Measurements from ENCODE around the gene C20orf204. TPM values are rescaled to one million over a fixed set of nuclear protein-coding genes. Genes with fewer than 3 reads are reported as not detected.

Gene C20orf204
- polyA plus RNA-seq, 1 donor from 2014 or later, result 6.0 TPM

DNA sequence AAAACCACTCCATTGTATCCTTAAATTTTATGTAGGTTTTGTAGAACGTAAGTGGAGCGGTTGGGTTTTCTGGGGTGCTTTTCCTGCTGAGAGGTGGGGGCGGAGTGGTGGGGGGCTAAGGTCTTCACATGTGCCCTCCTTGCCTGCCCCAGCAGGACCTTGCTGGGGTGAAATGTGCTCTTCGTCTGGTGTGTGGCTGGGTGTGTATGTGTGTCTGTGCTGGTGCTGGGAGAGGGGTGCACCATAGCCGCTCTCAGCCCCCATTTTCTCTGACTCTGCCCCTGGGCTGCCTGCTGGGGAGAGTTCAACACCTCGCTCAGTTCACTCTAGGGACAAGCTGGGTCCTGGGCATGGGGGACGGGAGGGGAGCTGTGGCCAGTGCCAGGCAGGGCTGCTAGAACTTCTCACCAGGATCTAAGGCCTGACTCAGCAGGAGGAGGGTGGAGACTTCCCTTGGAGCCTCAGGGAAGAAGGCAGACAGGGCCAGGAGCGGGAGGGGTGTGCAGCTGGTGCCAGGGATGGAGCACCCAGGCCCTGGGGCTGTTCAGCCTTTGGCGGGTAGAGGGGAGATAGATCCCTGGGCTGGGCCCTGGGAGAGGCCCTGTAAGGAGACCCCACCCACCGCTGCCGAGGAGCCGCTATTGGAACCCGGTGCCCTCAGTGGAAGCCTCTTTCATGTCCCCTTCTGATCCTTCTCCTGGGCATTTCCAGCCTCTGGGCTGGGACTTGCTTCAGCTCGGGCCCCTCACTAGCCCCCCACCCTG is 8.7 kb downstream of the C20orf204 start:
- peaks cover 90% of the 10 kb centered on the region for H3K27me3 ChIP-seq (ENCODE audit: insufficient read depth, low read depth, low read length)
- H3F3A ChIP-seq (ENCODE audit: insufficient read depth, low read length, poor library complexity, severe bottlenecking), result no peaks in the 10 kb centered on the region
- no peak for TF ChIP-seq SMC3 (conservative IDR thresholded peaks at IDR 0.05; ENCODE audit: poor library complexity)
- no peak for TF ChIP-seq EP300 (conservative IDR thresholded peaks at IDR 0.05; ENCODE audit: poor library complexity, severe bottlenecking)
- TF ChIP-seq, protein P1, sequence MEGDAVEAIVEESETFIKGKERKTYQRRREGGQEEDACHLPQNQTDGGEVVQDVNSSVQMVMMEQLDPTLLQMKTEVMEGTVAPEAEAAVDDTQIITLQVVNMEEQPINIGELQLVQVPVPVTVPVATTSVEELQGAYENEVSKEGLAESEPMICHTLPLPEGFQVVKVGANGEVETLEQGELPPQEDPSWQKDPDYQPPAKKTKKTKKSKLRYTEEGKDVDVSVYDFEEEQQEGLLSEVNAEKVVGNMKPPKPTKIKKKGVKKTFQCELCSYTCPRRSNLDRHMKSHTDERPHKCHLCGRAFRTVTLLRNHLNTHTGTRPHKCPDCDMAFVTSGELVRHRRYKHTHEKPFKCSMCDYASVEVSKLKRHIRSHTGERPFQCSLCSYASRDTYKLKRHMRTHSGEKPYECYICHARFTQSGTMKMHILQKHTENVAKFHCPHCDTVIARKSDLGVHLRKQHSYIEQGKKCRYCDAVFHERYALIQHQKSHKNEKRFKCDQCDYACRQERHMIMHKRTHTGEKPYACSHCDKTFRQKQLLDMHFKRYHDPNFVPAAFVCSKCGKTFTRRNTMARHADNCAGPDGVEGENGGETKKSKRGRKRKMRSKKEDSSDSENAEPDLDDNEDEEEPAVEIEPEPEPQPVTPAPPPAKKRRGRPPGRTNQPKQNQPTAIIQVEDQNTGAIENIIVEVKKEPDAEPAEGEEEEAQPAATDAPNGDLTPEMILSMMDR (IDR thresholded peaks at IDR 0.05; ENCODE audit: poor library complexity, severe bottlenecking), result no peak
- no peak for TF ChIP-seq EZH2 (IDR thresholded peaks at IDR 0.05; ENCODE audit: borderline replicate concordance, insufficient read depth, low read length, poor library complexity, severe bottlenecking)
- TF ChIP-seq POLR2AphosphoS5 (IDR thresholded peaks at IDR 0.05), result no peak
- TF ChIP-seq, protein P2, sequence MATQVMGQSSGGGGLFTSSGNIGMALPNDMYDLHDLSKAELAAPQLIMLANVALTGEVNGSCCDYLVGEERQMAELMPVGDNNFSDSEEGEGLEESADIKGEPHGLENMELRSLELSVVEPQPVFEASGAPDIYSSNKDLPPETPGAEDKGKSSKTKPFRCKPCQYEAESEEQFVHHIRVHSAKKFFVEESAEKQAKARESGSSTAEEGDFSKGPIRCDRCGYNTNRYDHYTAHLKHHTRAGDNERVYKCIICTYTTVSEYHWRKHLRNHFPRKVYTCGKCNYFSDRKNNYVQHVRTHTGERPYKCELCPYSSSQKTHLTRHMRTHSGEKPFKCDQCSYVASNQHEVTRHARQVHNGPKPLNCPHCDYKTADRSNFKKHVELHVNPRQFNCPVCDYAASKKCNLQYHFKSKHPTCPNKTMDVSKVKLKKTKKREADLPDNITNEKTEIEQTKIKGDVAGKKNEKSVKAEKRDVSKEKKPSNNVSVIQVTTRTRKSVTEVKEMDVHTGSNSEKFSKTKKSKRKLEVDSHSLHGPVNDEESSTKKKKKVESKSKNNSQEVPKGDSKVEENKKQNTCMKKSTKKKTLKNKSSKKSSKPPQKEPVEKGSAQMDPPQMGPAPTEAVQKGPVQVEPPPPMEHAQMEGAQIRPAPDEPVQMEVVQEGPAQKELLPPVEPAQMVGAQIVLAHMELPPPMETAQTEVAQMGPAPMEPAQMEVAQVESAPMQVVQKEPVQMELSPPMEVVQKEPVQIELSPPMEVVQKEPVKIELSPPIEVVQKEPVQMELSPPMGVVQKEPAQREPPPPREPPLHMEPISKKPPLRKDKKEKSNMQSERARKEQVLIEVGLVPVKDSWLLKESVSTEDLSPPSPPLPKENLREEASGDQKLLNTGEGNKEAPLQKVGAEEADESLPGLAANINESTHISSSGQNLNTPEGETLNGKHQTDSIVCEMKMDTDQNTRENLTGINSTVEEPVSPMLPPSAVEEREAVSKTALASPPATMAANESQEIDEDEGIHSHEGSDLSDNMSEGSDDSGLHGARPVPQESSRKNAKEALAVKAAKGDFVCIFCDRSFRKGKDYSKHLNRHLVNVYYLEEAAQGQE (IDR thresholded peaks at IDR 0.05; ENCODE audit: borderline replicate concordance), result no peak
- TF ChIP-seq RAD21 (conservative IDR thresholded peaks at IDR 0.05), result no peak
- no peak for TF ChIP-seq MXI1 (conservative IDR thresholded peaks at IDR 0.05; ENCODE audit: poor library complexity, severe bottlenecking)
- no peak for TF ChIP-seq TAF1 (IDR thresholded peaks at IDR 0.05; ENCODE audit: low read depth)
- H3K79me2 ChIP-seq (replicated peaks; ENCODE audit: insufficient read depth, low read length), result no peaks in the 10 kb centered on the region
- H3K27ac ChIP-seq (ENCODE audit: low read length), result no peak overlapping the region
- no peak overlapping the region for H3K4me2 ChIP-seq (ENCODE audit: low read length)
- H3K9me3 ChIP-seq (ENCODE audit: low read length), result no peaks in the 10 kb centered on the region
- no peak overlapping the region for H3K9ac ChIP-seq (ENCODE audit: low read length)
- H3K36me3 ChIP-seq (ENCODE audit: insufficient read depth, low read length), result no peaks in the 10 kb centered on the region
- no peaks in the 10 kb centered on the region for H4K20me1 ChIP-seq (ENCODE audit: insufficient read depth)
- H3K4me3 ChIP-seq (ENCODE audit: low read length), result no peak overlapping the region
- H2AFZ ChIP-seq (ENCODE audit: low read depth, low read length), result no peak overlapping the region
- no peaks in the 10 kb centered on the region for H3K9me2 ChIP-seq (ENCODE audit: insufficient read depth, low read length)

DNA sequence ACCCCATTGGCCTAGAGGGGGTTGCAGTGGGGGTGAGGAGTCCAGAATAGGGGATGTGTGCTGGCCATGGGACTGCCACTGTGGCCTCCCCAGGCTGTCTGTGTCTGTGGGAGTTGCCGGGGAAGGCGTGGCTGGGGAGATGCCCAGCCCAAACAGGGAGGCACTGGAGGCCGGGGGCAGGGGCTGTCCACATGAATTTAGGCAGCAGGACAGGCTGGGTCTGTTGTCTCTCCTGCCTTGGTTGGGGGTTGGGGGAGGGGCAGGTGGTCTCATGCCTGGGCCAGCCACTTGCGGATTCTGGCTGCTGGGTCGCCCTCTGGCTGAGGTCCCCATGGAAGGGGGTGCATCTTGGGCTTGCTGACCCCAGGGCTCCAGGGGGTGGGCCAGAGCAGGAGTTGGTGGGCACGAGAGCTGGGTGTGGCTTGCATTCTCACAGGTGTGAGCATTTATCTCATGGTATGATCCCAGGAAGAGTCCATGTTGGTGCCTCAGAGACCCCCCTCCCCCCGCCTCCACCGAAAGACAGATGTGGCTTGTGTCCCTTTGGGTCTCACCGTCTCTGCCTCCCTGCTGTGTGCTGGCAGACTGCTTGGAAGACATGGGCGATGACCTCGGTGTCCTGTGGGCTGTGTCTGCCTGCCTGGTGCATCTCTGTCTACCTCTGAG is 9.5 kb downstream of the C20orf204 start:
- Histone ChIP-seq H3K9me3 (ENCODE audit: low read length) (no peaks in the 10 kb centered on the region), H3K36me3 (ENCODE audit: insufficient read depth, low read length) (no peaks in the 10 kb centered on the region), H3K9me2 (ENCODE audit: insufficient read depth, low read length) (no peaks in the 10 kb centered on the region), H2AFZ (ENCODE audit: low read depth, low read length) (no peak overlapping the region), H3K4me3 (ENCODE audit: low read length) (no peak overlapping the region), H3K4me2 (ENCODE audit: low read length) (no peak overlapping the region), H3K9ac (ENCODE audit: low read length) (no peak overlapping the region), H4K20me1 (ENCODE audit: insufficient read depth) (no peaks in the 10 kb centered on the region), H3K27ac (ENCODE audit: low read length) (no peak overlapping the region), H3F3A (ENCODE audit: insufficient read depth, low read length, poor library complexity, severe bottlenecking) (no peaks in the 10 kb centered on the region), H3K79me2 (replicated peaks; ENCODE audit: insufficient read depth, low read length) (no peaks in the 10 kb centered on the region), H3K27me3 (ENCODE audit: insufficient read depth, low read depth, low read length) (peaks cover 90% of the 10 kb centered on the region)
- TF ChIP-seq, protein P1 (IDR thresholded peaks at IDR 0.05; ENCODE audit: poor library complexity, severe bottlenecking), result no peak
- TF ChIP-seq, protein P2 (IDR thresholded peaks at IDR 0.05; ENCODE audit: borderline replicate concordance), result no peak
- no peak for TF ChIP-seq TAF1 (IDR thresholded peaks at IDR 0.05; ENCODE audit: low read depth)
- no peak for TF ChIP-seq POLR2AphosphoS5 (IDR thresholded peaks at IDR 0.05)
- no peak for TF ChIP-seq EP300 (conservative IDR thresholded peaks at IDR 0.05; ENCODE audit: poor library complexity, severe bottlenecking)
- TF ChIP-seq MXI1 (conservative IDR thresholded peaks at IDR 0.05; ENCODE audit: poor library complexity, severe bottlenecking), result no peak
- no peak for TF ChIP-seq RAD21 (conservative IDR thresholded peaks at IDR 0.05)
- TF ChIP-seq EZH2 (IDR thresholded peaks at IDR 0.05; ENCODE audit: borderline replicate concordance, insufficient read depth, low read length, poor library complexity, severe bottlenecking), result no peak
- TF ChIP-seq SMC3 (conservative IDR thresholded peaks at IDR 0.05; ENCODE audit: poor library complexity), result no peak

All from neural cell (in vitro differentiated cells).